ENCODE results near the gene CHPF. TPM values are rescaled to one million over a fixed set of nuclear protein-coding genes. Genes with fewer than 3 reads are reported as not detected.

Gene CHPF
- total RNA-seq, 1 experiment from 2014 or later: 104 TPM

- Histone ChIP-seq H3K27me3 (ENCODE audit: control insufficient read depth, insufficient read depth, low read length) (peaks cover 26% of the 10 kb centered on the region), H3K36me3 (replicated peaks; ENCODE audit: control insufficient read depth, insufficient read depth, low read length) (peaks cover 3% of the 10 kb centered on the region), H3K4me3 (ENCODE audit: insufficient read depth, low read depth, low read length) (no peak overlapping the region)
- DNase-seq: no peak
Measured at GRCh38 chr2:219548990-219549389, 5.4 kb upstream of the CHPF start.

GRCh38 chr2:219547621-219548020 lies 4.0 kb upstream of the CHPF start:
- peaks cover 3% of the 10 kb centered on the region for H3K36me3 ChIP-seq (replicated peaks; ENCODE audit: control insufficient read depth, insufficient read depth, low read length)
- H3K27me3 ChIP-seq (ENCODE audit: control insufficient read depth, insufficient read depth, low read length): peaks cover 16% of the 10 kb centered on the region; the same call in 1 of the 2 replicates
- no peak overlapping the region for H3K4me3 ChIP-seq (ENCODE audit: insufficient read depth, low read depth, low read length)
- no peak for DNase-seq

GRCh38 chr2:219545943-219546352 lies 2.3 kb upstream of the CHPF start:
- Histone ChIP-seq H3K27me3 (ENCODE audit: control insufficient read depth, insufficient read depth, low read length) (peaks cover 11% of the 10 kb centered on the region; the same call in 1 of the 2 replicates), H3K4me3 (ENCODE audit: insufficient read depth, low read depth, low read length) (no peak overlapping the region), H3K36me3 (replicated peaks; ENCODE audit: control insufficient read depth, insufficient read depth, low read length) (peaks cover 8% of the 10 kb centered on the region)
- DNase-seq: no peak

- DNase-seq: no peak
- Histone ChIP-seq H3K4me3 (ENCODE audit: insufficient read depth, low read depth, low read length) (no peak overlapping the region), H3K27me3 (ENCODE audit: control insufficient read depth, insufficient read depth, low read length) (peaks cover 10% of the 10 kb centered on the region; the same call in 1 of the 2 replicates), H3K36me3 (replicated peaks; ENCODE audit: control insufficient read depth, insufficient read depth, low read length) (peaks cover 13% of the 10 kb centered on the region)
Measured at GRCh38 chr2:219545295-219545942, 1.8 kb upstream of the CHPF start.

- Histone ChIP-seq H3K27me3 (ENCODE audit: control insufficient read depth, insufficient read depth, low read length) (peaks cover 10% of the 10 kb centered on the region; the same call in 1 of the 2 replicates), H3K4me3 (ENCODE audit: insufficient read depth, low read depth, low read length) (peak overlapping the region; percentile 64; the same call in 1 of the 2 replicates), H3K36me3 (replicated peaks; ENCODE audit: control insufficient read depth, insufficient read depth, low read length) (peaks cover 11% of the 10 kb centered on the region)
- no peak for DNase-seq
Measured at GRCh38 chr2:219544567-219544966, 958 bp upstream of the CHPF start.

- peak; percentile 85 for DNase-seq
- Histone ChIP-seq H3K4me3 (ENCODE audit: insufficient read depth, low read depth, low read length) (peak overlapping the region; percentile 85), H3K36me3 (replicated peaks; ENCODE audit: control insufficient read depth, insufficient read depth, low read length) (peaks cover 10% of the 10 kb centered on the region), H3K27me3 (ENCODE audit: control insufficient read depth, insufficient read depth, low read length) (peaks cover 10% of the 10 kb centered on the region; the same call in 1 of the 2 replicates)
Measured at GRCh38 chr2:219542931-219543595, 546 bp downstream of the CHPF start.

GRCh38 chr2:219541611-219542180 lies 1.9 kb downstream of the CHPF start:
- DNase-seq: peak; percentile 96
- H3K4me3 ChIP-seq (ENCODE audit: insufficient read depth, low read depth, low read length): peak overlapping the region; percentile 85
- H3K36me3 ChIP-seq (replicated peaks; ENCODE audit: control insufficient read depth, insufficient read depth, low read length): peaks cover 10% of the 10 kb centered on the region
- peaks cover 10% of the 10 kb centered on the region; the same call in 1 of the 2 replicates for H3K27me3 ChIP-seq (ENCODE audit: control insufficient read depth, insufficient read depth, low read length)

- peaks cover 9% of the 10 kb centered on the region; the same call in 1 of the 2 replicates for H3K27me3 ChIP-seq (ENCODE audit: control insufficient read depth, insufficient read depth, low read length)
- H3K36me3 ChIP-seq (replicated peaks; ENCODE audit: control insufficient read depth, insufficient read depth, low read length): peaks cover 10% of the 10 kb centered on the region
- DNase-seq: no peak
- no peak overlapping the region for H3K4me3 ChIP-seq (ENCODE audit: insufficient read depth, low read depth, low read length)
Measured at GRCh38 chr2:219540784-219541504, 2.7 kb downstream of the CHPF start.

- no peak for DNase-seq
- H3K4me3 ChIP-seq (ENCODE audit: insufficient read depth, low read depth, low read length): no peak overlapping the region
- H3K36me3 ChIP-seq (replicated peaks; ENCODE audit: control insufficient read depth, insufficient read depth, low read length): peaks cover 10% of the 10 kb centered on the region
- H3K27me3 ChIP-seq (ENCODE audit: control insufficient read depth, insufficient read depth, low read length): peaks cover 7% of the 10 kb centered on the region; the same call in 1 of the 2 replicates
Measured at GRCh38 chr2:219539926-219540678, 3.5 kb downstream of the CHPF start.

GRCh38 chr2:219538956-219539788 lies 4.4 kb downstream of the CHPF start:
- no peak for DNase-seq
- Histone ChIP-seq H3K36me3 (replicated peaks; ENCODE audit: control insufficient read depth, insufficient read depth, low read length) (peaks cover 10% of the 10 kb centered on the region), H3K27me3 (ENCODE audit: control insufficient read depth, insufficient read depth, low read length) (peaks cover 2% of the 10 kb centered on the region; the same call in 1 of the 2 replicates), H3K4me3 (ENCODE audit: insufficient read depth, low read depth, low read length) (no peak overlapping the region)

GRCh38 chr2:219538504-219538951 lies 5.1 kb downstream of the CHPF start:
- Histone ChIP-seq H3K36me3 (replicated peaks; ENCODE audit: control insufficient read depth, insufficient read depth, low read length) (peaks cover 10% of the 10 kb centered on the region), H3K4me3 (ENCODE audit: insufficient read depth, low read depth, low read length) (no peak overlapping the region), H3K27me3 (ENCODE audit: control insufficient read depth, insufficient read depth, low read length) (no peaks in the 10 kb centered on the region)
- DNase-seq: no peak

GRCh38 chr2:219537657-219538488 lies 5.7 kb downstream of the CHPF start:
- peak; percentile 86 for DNase-seq
- Histone ChIP-seq H3K36me3 (replicated peaks; ENCODE audit: control insufficient read depth, insufficient read depth, low read length) (peaks cover 10% of the 10 kb centered on the region), H3K27me3 (ENCODE audit: control insufficient read depth, insufficient read depth, low read length) (no peaks in the 10 kb centered on the region), H3K4me3 (ENCODE audit: insufficient read depth, low read depth, low read length) (no peak overlapping the region)

Data from H7 (cell line).